Mesodermal cell (in vitro differentiated cells): ENCODE results near the gene TMEM207.

Experiments used
- H3K27ac ChIP-seq: 2 replicates; pipeline ENCODE4 v1.7.0; 2013; ENCODE audit warnings: mild to moderate bottlenecking, low read depth, low read length, moderate library complexity; ENCODE audit not compliant: severe bottlenecking
- H3K36me3 ChIP-seq: 2 replicates; pipeline ENCODE4 v1.7.1; 2013; ENCODE audit warnings: mild to moderate bottlenecking, low read length, moderate library complexity; ENCODE audit not compliant: control insufficient read depth, insufficient read depth
- H3K4me1 ChIP-seq: one replicate; pipeline ENCODE4 v1.7.1; 2013; ENCODE audit warnings: mild to moderate bottlenecking, low read length; ENCODE audit not compliant: insufficient read depth, control insufficient read depth, poor library complexity, severe bottlenecking
- H3K4me3 ChIP-seq: 2 replicates; pipeline ENCODE4 v1.7.0; 2013; ENCODE audit warnings: low read length, control low read depth, mild to moderate bottlenecking; ENCODE audit not compliant: insufficient read depth, poor library complexity, severe bottlenecking; ENCODE audit errors: extremely low read depth
- H3K9me3 ChIP-seq: 2 replicates; pipeline ENCODE4 v1.7.1; 2013; ENCODE audit warnings: mild to moderate bottlenecking, low read length, moderate library complexity; ENCODE audit not compliant: control insufficient read depth
- WGBS, 2 experiments: methylation state at CpG; one replicate each; pipeline ENCODE4 v1.1.5; 2013; ENCODE audit warnings: missing lambda C conversion rate in 2 of 2; ENCODE audit not compliant: insufficient coverage in 2 of 2; 5-methylcytosine and 5-hydroxymethylcytosine counted together

Gene TMEM207

GRCh38 chr3:190425833-190426232 lies 23.9 kb downstream of the TMEM207 start:
- Histone ChIP-seq H3K4me1 (no peaks in the 10 kb centered on the region), H3K36me3 (no peaks in the 10 kb centered on the region), H3K9me3 (no peaks in the 10 kb centered on the region), H3K27ac (no peak overlapping the region), H3K4me3 (no peak overlapping the region)
- no CpG with 5 or more reads among the region's 1 CpG for WGBS, 2 experiments

GRCh38 chr3:190424478-190425439 lies 24.9 kb downstream of the TMEM207 start:
- H3K4me1 ChIP-seq: no peaks in the 10 kb centered on the region
- no peaks in the 10 kb centered on the region for H3K9me3 ChIP-seq
- no peak overlapping the region for H3K4me3 ChIP-seq
- WGBS, 2 experiments: 7 to 80% methylated on average over 1 to 4 of the region's 16 CpGs
- no peak overlapping the region for H3K27ac ChIP-seq
- no peaks in the 10 kb centered on the region for H3K36me3 ChIP-seq

DNA sequence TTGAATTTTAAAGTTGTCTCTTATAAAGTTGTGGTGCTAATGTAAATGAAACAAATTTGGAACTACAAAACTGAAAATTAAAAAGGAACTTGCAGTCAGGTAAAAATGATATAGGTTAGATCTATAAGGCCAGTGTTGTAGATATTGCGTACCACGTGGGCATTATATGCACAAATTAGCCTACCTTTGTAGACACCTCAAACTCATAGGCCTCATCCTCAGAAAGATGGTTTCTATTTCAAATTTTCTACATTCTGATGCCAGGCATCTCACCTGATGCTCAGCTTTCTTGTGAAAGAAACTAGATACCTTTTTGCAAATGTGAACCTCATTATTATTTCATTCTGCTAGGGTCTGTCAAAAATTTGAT lies 25.6 kb downstream of the TMEM207 start:
- Histone ChIP-seq H3K36me3 (no peaks in the 10 kb centered on the region), H3K27ac (no peak overlapping the region), H3K9me3 (no peaks in the 10 kb centered on the region), H3K4me1 (no peaks in the 10 kb centered on the region), H3K4me3 (no peak overlapping the region)
- WGBS, 2 experiments: 20% methylated on average over 1 of the region's 2 CpGs; no CpG with 5 or more reads in 1 of the 2 experiments

DNA sequence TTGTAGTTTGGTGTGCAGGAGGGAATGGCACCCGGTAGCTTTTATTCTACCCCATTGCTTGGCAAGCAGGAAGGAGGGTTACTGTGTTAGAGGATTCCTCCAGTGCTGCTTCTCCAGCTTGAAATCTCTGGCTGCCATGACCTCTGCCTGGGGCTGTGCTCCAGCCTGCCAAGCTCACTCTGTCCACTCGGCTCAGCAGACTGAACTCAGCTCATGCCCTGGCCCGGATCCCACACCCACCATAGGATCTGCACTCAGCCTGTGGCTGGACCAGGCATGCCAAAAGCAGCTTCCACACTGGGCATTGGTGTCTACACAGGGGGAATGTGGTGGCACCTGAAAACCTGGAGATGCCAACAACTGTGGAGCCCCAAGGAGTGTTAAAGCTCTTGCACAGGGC lies 35.4 kb downstream of the TMEM207 start:
- 90% methylated on average over 2 of the region's 3 CpGs; no CpG with 5 or more reads in 1 of the 2 experiments for WGBS, 2 experiments
- H3K4me3 ChIP-seq: no peak overlapping the region
- no peaks in the 10 kb centered on the region for H3K36me3 ChIP-seq
- H3K4me1 ChIP-seq: no peaks in the 10 kb centered on the region
- H3K27ac ChIP-seq: no peak overlapping the region
- H3K9me3 ChIP-seq: no peaks in the 10 kb centered on the region

GRCh38 chr3:190404715-190405114 lies 45.0 kb downstream of the TMEM207 start:
- Histone ChIP-seq H3K4me3 (no peak overlapping the region), H3K27ac (no peak overlapping the region), H3K4me1 (no peaks in the 10 kb centered on the region), H3K36me3 (no peaks in the 10 kb centered on the region), H3K9me3 (no peaks in the 10 kb centered on the region)
- 85 to 87% methylated on average over 7 of the region's 8 CpGs for WGBS, 2 experiments

DNA sequence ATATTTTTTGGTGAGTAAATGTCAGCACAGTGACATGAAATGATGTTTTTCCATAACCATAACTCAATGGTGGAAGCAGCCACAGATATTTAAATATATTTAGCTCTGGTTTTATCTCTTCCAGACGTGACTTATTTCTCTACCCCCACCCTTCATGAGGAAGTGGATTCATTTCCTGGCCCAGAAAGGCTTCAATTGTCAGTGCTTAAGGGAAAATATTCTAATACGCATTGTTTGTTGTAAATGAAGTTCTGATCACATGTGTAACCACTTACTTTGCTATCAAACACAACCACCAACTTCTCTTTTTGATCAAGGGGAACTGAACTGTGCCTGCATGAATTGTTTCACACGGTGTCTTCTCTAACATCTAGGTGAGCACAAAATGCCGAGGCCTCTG lies 47.7 kb downstream of the TMEM207 start:
- no peak overlapping the region for H3K4me3 ChIP-seq
- 80 to 100% methylated on average over 2 of the region's 4 CpGs for WGBS, 2 experiments

GRCh38 chr3:190399677-190400076 lies 50.0 kb downstream of the TMEM207 start:
- H3K36me3 ChIP-seq: no peaks in the 10 kb centered on the region
- H3K4me1 ChIP-seq: no peaks in the 10 kb centered on the region
- 87 to 94% methylated on average over 4 to 8 of the region's 8 CpGs for WGBS, 2 experiments
- no peak overlapping the region for H3K4me3 ChIP-seq
- H3K27ac ChIP-seq: no peak overlapping the region
- H3K9me3 ChIP-seq: no peaks in the 10 kb centered on the region

More for the DNA sequence above, 47.7 kb downstream of the TMEM207 start:
- H3K36me3 ChIP-seq: no peaks in the 10 kb centered on the region
- H3K9me3 ChIP-seq: no peaks in the 10 kb centered on the region
- no peak overlapping the region for H3K27ac ChIP-seq
- no peaks in the 10 kb centered on the region for H3K4me1 ChIP-seq

- H3K36me3 ChIP-seq: no peaks in the 10 kb centered on the region
- no peaks in the 10 kb centered on the region for H3K4me1 ChIP-seq
- H3K27ac ChIP-seq: no peak overlapping the region
- WGBS, 2 experiments: 80% methylated on average over 1 of the region's 4 CpGs; no CpG with 5 or more reads in 1 of the 2 experiments
- H3K4me3 ChIP-seq: no peak overlapping the region
- H3K9me3 ChIP-seq: no peaks in the 10 kb centered on the region
Measured at GRCh38 chr3:190397889-190398288, 51.8 kb downstream of the TMEM207 start.

DNA sequence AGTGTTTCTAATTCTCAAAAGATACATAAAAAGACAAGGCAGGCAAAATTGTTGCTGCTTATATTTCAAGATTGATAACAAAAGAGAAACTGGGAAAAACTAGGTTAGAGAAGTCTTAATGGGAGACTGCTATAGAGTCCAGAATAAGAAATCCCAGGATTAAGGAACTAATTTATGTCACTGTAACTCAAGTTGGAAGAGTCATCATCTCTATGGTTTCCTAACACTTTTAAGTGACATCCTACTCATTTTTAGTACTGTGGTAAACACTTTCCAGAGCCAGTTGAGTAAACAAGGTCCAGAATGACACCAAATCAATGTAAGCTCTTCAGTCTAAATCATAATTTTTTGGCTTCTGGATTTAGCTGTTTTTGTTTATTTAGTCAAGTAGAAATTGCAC lies 53.7 kb downstream of the TMEM207 start:
- Histone ChIP-seq H3K4me1 (no peaks in the 10 kb centered on the region), H3K27ac (no peak overlapping the region), H3K36me3 (no peaks in the 10 kb centered on the region), H3K9me3 (no peaks in the 10 kb centered on the region), H3K4me3 (no peak overlapping the region)

GRCh38 chr3:190388703-190389102 lies 61.0 kb downstream of the TMEM207 start:
- WGBS, 2 experiments: no CpG with 5 or more reads among the region's 3 CpGs
- H3K9me3 ChIP-seq: no peaks in the 10 kb centered on the region
- no peaks in the 10 kb centered on the region for H3K36me3 ChIP-seq
- H3K4me1 ChIP-seq: peaks cover 2% of the 10 kb centered on the region
- no peak overlapping the region for H3K27ac ChIP-seq
- no peak overlapping the region for H3K4me3 ChIP-seq

- H3K4me3 ChIP-seq: no peak within 1 kb of the TSS
- 95 to 97% methylated on average over 7 to 9 of the region's 12 CpGs for WGBS, 2 experiments
- H3K27ac ChIP-seq: no peak within 1 kb of the TSS
- no peaks in the 10 kb centered on the region for H3K36me3 ChIP-seq
- peaks cover 2% of the 10 kb centered on the region for H3K4me1 ChIP-seq
- H3K9me3 ChIP-seq: no peaks in the 10 kb centered on the region
Measured at GRCh38 chr3:190387578-190388213, 62.0 kb downstream of the TMEM207 start, which contains the start of gene CLDN16. CLDN16 (plus strand) TSS chr3:190388163; CDS start chr3:190388330, 167 bp downstream.
